ENCODE measurements around the gene RCL1. TPM values are rescaled to one million over a fixed set of nuclear protein-coding genes. Genes with fewer than 3 reads are reported as not detected.

The RCL1 gene
- total and polyA plus RNA-seq, 2 donors (not counting 3 experiments of a cell fraction or from before 2014, with no cell fraction given), result 12.9 to 13.2 TPM

DNA sequence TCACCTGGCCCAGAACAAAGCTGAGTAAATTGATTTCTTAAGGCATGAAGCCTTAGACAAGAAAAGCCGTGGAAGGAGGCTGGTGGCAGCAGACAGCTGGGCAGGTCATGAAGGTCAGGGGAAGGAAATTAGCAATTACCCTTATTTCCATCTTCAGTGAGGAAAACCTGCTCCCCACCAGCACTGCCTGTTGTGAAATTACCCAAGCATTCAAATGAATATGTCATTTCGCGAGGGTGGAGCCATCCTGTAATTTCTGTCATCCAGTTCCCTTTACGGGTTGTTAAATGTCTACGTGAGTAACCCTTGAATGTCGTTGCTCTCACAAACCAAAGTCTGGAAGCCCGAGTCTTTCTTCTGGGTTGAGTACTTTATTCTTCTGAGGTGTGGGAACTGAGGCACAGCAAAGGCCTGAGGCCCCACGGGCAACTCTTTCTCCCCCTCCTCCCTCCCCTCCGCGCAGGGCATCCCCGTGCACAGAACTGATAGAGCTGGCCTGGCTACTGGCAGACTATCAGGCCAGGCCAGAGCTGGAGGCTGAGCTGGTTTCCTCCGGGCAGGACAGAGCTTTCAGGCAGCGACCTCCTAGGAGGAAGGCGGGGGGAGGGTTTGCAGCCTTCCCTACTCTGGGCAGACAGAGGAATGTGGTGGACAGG, 29.7 kb upstream of the RCL1 start:
- Histone ChIP-seq H3K4me2 (ENCODE audit: insufficient read depth, low read length) (peak overlapping the region; percentile 87), H3K27me3 (ENCODE audit: control insufficient read depth in 2 of 2, insufficient read depth in 2 of 2, low read length in 2 of 2) (no peaks in the 10 kb centered on the region), H3K9ac (replicated peaks; ENCODE audit: extremely low read depth, insufficient read depth, low read length) (peak overlapping the region; percentile 28), H3K4me1 (ENCODE audit: control insufficient read depth, extremely low read depth, insufficient read depth, low read length) (peaks cover 13% of the 10 kb centered on the region), H3K79me2 (ENCODE audit: control insufficient read depth, insufficient read depth, low read length) (no peaks in the 10 kb centered on the region), H3K9me1 (replicated peaks; ENCODE audit: control insufficient read depth, extremely low read depth, insufficient read depth, low read length) (no peaks in the 10 kb centered on the region), H2AFZ (ENCODE audit: low read depth, low read length) (peak overlapping the region; percentile 54), H4K20me1 (replicated peaks; ENCODE audit: control insufficient read depth, extremely low read depth, insufficient read depth, low read length) (no peaks in the 10 kb centered on the region), H3K9me3 (replicated peaks; ENCODE audit: control insufficient read depth, insufficient read depth, low read length) (no peaks in the 10 kb centered on the region), H3K27ac (ENCODE audit: insufficient read depth, low read depth, low read length) (peak overlapping the region; percentile 39), H3K36me3 (ENCODE audit: control insufficient read depth in 2 of 2, extremely low read depth in 1 of 2, insufficient read depth in 2 of 2, low read length in 2 of 2) (no peaks in the 10 kb centered on the region), H3K4me3 (replicated peaks in 1 of 3; ENCODE audit: insufficient read depth in 1 of 3, low read depth in 1 of 3, low read length in 3 of 3) (peak overlapping the region in 1 of 3 experiments; percentile 34)
- DNase-seq (ENCODE audit: low read depth, low spot score) (peak; percentile 80), FAIRE-seq (no peak)
- intact Hi-C loops (cut with micrococcal nuclease) (loop anchor here (1.0 to 10.0 kb wide), 8 partner anchors 30 to 837 kb away; partner anchors contain the start of gene RCL1), dilution Hi-C loops (cut with MboI; ENCODE audit: extremely low pct_ligation_motif_present, low sequenced_read_pairs) (no loop called here)
- POLR2A ChIA-PET, result interaction anchor here (1.5 kb wide), 1 partner anchor 222 kb away, joined by 5 read pairs; the partner anchor contains the start of gene JAK2
- BruUV-seq (replicated peaks), result no TSS peak
- CTCF ChIA-PET, result interaction anchor here (0.7 to 10.1 kb wide), 49 partner anchors 8 to 1011 kb away, joined by 3 to 215 read pairs (median 4); partner anchors contain the start of genes INSL6, JAK2, RCL1 and RIC1
- peak; percentile 3 for TF ChIP-seq FOS (IDR thresholded peaks at IDR 0.05; ENCODE audit: borderline replicate concordance, insufficient read depth, low read length)
- TF ChIP-seq, protein P1, sequence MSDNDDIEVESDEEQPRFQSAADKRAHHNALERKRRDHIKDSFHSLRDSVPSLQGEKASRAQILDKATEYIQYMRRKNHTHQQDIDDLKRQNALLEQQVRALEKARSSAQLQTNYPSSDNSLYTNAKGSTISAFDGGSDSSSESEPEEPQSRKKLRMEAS (IDR thresholded peaks at IDR 0.05; ENCODE audit: insufficient read depth, insufficient read length), result no peak
- no peak for TF ChIP-seq EZH2 (IDR thresholded peaks at IDR 0.05; ENCODE audit: borderline replicate concordance, low read depth, low read length, severe bottlenecking)
- no peak for TF ChIP-seq POLR2A (IDR thresholded peaks at IDR 0.05; ENCODE audit: low read depth, low read length)
- TF ChIP-seq MYC (IDR thresholded peaks at IDR 0.05; ENCODE audit: low read depth, low read length), result no peak
- TF ChIP-seq POLR2AphosphoS5 (IDR thresholded peaks at IDR 0.05; ENCODE audit: insufficient read depth, low read depth, low read length), result no peak

DNA sequence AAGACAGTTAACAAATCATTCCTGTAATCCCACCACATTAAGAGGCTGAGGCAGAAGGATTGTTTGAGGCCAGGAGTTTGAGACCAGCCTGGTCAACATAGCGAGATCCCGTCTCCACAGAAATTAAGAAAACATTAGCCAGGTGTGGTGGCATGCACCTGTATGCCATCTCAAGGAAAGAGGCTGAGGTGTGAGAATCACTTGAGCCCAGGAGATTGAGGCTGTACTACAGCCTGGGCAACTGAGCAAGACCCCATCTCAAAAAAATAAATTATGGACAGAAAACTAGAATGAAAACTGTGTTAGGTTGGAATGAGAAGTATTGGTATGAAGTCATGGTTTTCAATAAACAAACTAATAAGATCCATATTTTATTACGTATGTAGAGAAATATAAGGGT, 28.7 kb upstream of the RCL1 start:
- H3K79me2 ChIP-seq (ENCODE audit: control insufficient read depth, insufficient read depth, low read length), result no peaks in the 10 kb centered on the region
- H4K20me1 ChIP-seq (replicated peaks; ENCODE audit: control insufficient read depth, extremely low read depth, insufficient read depth, low read length), result no peaks in the 10 kb centered on the region
- H3K36me3 ChIP-seq (ENCODE audit: control insufficient read depth in 2 of 2, extremely low read depth in 1 of 2, insufficient read depth in 2 of 2, low read length in 2 of 2), result no peaks in the 10 kb centered on the region
- dilution Hi-C loops (cut with MboI; ENCODE audit: extremely low pct_ligation_motif_present, low sequenced_read_pairs) (no loop called here), intact Hi-C loops (cut with micrococcal nuclease) (loop anchor here (10.0 kb wide), 1 partner anchor 501 kb away; no protein-coding TSS in a partner anchor)
- H3K4me3 ChIP-seq (replicated peaks in 1 of 3; ENCODE audit: insufficient read depth in 1 of 3, low read depth in 1 of 3, low read length in 3 of 3), result no peak overlapping the region
- no TSS peak for BruUV-seq (replicated peaks)
- H3K9me1 ChIP-seq (replicated peaks; ENCODE audit: control insufficient read depth, extremely low read depth, insufficient read depth, low read length), result no peaks in the 10 kb centered on the region
- no peak for TF ChIP-seq FOS (IDR thresholded peaks at IDR 0.05; ENCODE audit: borderline replicate concordance, insufficient read depth, low read length)
- TF ChIP-seq EZH2 (IDR thresholded peaks at IDR 0.05; ENCODE audit: borderline replicate concordance, low read depth, low read length, severe bottlenecking), result no peak
- TF ChIP-seq, protein P2, sequence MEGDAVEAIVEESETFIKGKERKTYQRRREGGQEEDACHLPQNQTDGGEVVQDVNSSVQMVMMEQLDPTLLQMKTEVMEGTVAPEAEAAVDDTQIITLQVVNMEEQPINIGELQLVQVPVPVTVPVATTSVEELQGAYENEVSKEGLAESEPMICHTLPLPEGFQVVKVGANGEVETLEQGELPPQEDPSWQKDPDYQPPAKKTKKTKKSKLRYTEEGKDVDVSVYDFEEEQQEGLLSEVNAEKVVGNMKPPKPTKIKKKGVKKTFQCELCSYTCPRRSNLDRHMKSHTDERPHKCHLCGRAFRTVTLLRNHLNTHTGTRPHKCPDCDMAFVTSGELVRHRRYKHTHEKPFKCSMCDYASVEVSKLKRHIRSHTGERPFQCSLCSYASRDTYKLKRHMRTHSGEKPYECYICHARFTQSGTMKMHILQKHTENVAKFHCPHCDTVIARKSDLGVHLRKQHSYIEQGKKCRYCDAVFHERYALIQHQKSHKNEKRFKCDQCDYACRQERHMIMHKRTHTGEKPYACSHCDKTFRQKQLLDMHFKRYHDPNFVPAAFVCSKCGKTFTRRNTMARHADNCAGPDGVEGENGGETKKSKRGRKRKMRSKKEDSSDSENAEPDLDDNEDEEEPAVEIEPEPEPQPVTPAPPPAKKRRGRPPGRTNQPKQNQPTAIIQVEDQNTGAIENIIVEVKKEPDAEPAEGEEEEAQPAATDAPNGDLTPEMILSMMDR (IDR thresholded peaks at IDR 0.05; ENCODE audit: extremely low read depth in 1 of 2, insufficient read depth in 1 of 2, low read depth in 1 of 2, low read length in 2 of 2), result no peak
- TF ChIP-seq, protein P1 (IDR thresholded peaks at IDR 0.05; ENCODE audit: insufficient read depth, insufficient read length), result no peak
- TF ChIP-seq GATA2 (IDR thresholded peaks at IDR 0.05; ENCODE audit: insufficient read depth, insufficient read length, low read depth, low read length), result no peak
- TF ChIP-seq POLR2AphosphoS5 (IDR thresholded peaks at IDR 0.05; ENCODE audit: insufficient read depth, low read depth, low read length), result no peak
- TF ChIP-seq MYC (IDR thresholded peaks at IDR 0.05; ENCODE audit: low read depth, low read length), result no peak
- H3K9ac ChIP-seq (replicated peaks; ENCODE audit: extremely low read depth, insufficient read depth, low read length), result no peak overlapping the region
- H3K27me3 ChIP-seq (ENCODE audit: control insufficient read depth in 2 of 2, insufficient read depth in 2 of 2, low read length in 2 of 2), result no peaks in the 10 kb centered on the region
- FAIRE-seq (no peak), DNase-seq (ENCODE audit: low read depth, low spot score) (no peak)
- no peaks in the 10 kb centered on the region for H3K9me3 ChIP-seq (replicated peaks; ENCODE audit: control insufficient read depth, insufficient read depth, low read length)
- no peak overlapping the region for H2AFZ ChIP-seq (ENCODE audit: low read depth, low read length)
- ChIA-PET CTCF (interaction anchor here (0.9 to 10.1 kb wide), 12 partner anchors 9 to 836 kb away, joined by 3 to 215 read pairs (median 14); partner anchors contain the start of genes INSL6, JAK2 and RCL1), POLR2A (interaction anchor here (1.5 kb wide), 1 partner anchor 221 kb away, joined by 5 read pairs; the partner anchor contains the start of gene JAK2)
- H3K27ac ChIP-seq (ENCODE audit: insufficient read depth, low read depth, low read length), result no peak overlapping the region
- H3K4me1 ChIP-seq (ENCODE audit: control insufficient read depth, extremely low read depth, insufficient read depth, low read length), result peaks cover 13% of the 10 kb centered on the region
- H3K4me2 ChIP-seq (ENCODE audit: insufficient read depth, low read length), result no peak overlapping the region

Measured in endothelial cell of umbilical vein (primary cell).